Lung (tissue), 12 donors: ENCODE measurements around the gene GPR39. TPM values are rescaled to one million over a fixed set of nuclear protein-coding genes. Genes with fewer than 3 reads are reported as not detected.

Source experiments
- ATAC-seq: fragments of 200-7000 bp; cut with Tn5 transposase; one replicate; pipeline ENCODE4 v1.9.1; 2020; ENCODE audit warnings: moderate number of reproducible peaks; ENCODE audit not compliant: insufficient read depth, low FRiP score
- DNase-seq, 3 donors: peaks; one replicate each; pipeline ENCODE4 v3.0.0-alpha.2; 2013 to 2017
- H3K27ac ChIP-seq, 2 donors: one replicate each; pipeline ENCODE4 v1.5.1; 2013; ENCODE audit warnings: mild to moderate bottlenecking in 2 of 2, moderate library complexity in 2 of 2, control low read depth in 1 of 2, inconsistent platforms in 1 of 2, low read depth in 1 of 2, low read length in 1 of 2
- H3K27me3 ChIP-seq, 3 donors: one replicate each; pipeline ENCODE4 v1.5.1; 2013; ENCODE audit warnings: low read length in 2 of 3; ENCODE audit not compliant: control insufficient read depth in 3 of 3, insufficient read depth in 3 of 3
- H3K36me3 ChIP-seq, 4 donors: one replicate each; pipeline ENCODE4 v1.5.1; 2013; ENCODE audit warnings: low read length in 4 of 4, mild to moderate bottlenecking in 1 of 4, moderate library complexity in 1 of 4; ENCODE audit not compliant: control insufficient read depth in 4 of 4, insufficient read depth in 4 of 4
- H3K4me1 ChIP-seq, 5 donors: one replicate each; pipeline ENCODE4 v1.5.1; 2013; ENCODE audit warnings: low read length in 5 of 5, mild to moderate bottlenecking in 2 of 5, moderate library complexity in 1 of 5; ENCODE audit not compliant: control insufficient read depth in 5 of 5, insufficient read depth in 5 of 5
- H3K4me3 ChIP-seq: one replicate; pipeline ENCODE4 v1.5.1; 2013; ENCODE audit warnings: mild to moderate bottlenecking, control low read depth, moderate library complexity
- H3K9ac ChIP-seq, 2 donors: one replicate each; pipeline ENCODE4 v1.5.1; 2013; ENCODE audit warnings: low read length in 2 of 2, control low read depth in 1 of 2; ENCODE audit not compliant: insufficient read depth in 1 of 2
- H3K9me3 ChIP-seq, 4 donors: one replicate each; pipeline ENCODE4 v1.5.1; 2013; ENCODE audit warnings: low read length in 3 of 4, mild to moderate bottlenecking in 1 of 4, moderate library complexity in 1 of 4; ENCODE audit not compliant: control insufficient read depth in 4 of 4, insufficient read depth in 3 of 4
- CTCF ChIP-seq: IDR thresholded peaks from 2 replicates; pipeline ENCODE4 v1.5.1; 2012; ENCODE audit warnings: mild to moderate bottlenecking; ENCODE audit errors: control extremely low read depth, extremely low read depth
- WGBS, 2 donors: extraction: QIAGEN DNeasy Blood & Tissue Kit; methylation state at CpG; one replicate each; pipeline ENCODE4 v1.1.7; 2013; 5-methylcytosine and 5-hydroxymethylcytosine counted together
- polyA plus RNA-seq, 2 donors: library from polyadenylated mRNA; stranded (reverse); fragments of 200-250 nt; gene quantifications; one replicate each; pipeline ENCODE4 v1.2.1, GENCODE V29; 2013
- total RNA-seq, 2 donors: library from RNA; depleted of rRNA in 1 of 2; stranded (reverse); fragments of >200 nt in 1 of 2; gene quantifications; one replicate each; pipeline ENCODE4 v1.2.1, GENCODE V29; 2014 to 2021
- donor health status: control.
- donor health status: control.
- donor health status: Bipolar disorder and iron deficiency.
- donor health status: healthy.
- donor health status: DM: yes; HTN: yes; CAD: no.

The GPR39 gene
- total and polyA plus RNA-seq, 4 donors, result 5.8 to 15.3 (median 11.1) TPM

- H3K36me3 ChIP-seq, result no peaks in the 10 kb centered on the region
- no peak for ATAC-seq
- no peak for TF ChIP-seq CTCF
- no peak overlapping the region for H3K27ac ChIP-seq
- peaks cover 0 to 3% (median 0%) of the 10 kb centered on the region in 3 donors for H3K27me3 ChIP-seq
- DNase-seq, result no peak
- no peak overlapping the region for H3K4me3 ChIP-seq
- no peaks in the 10 kb centered on the region for H3K4me1 ChIP-seq
- H3K9ac ChIP-seq, result no peak overlapping the region
- WGBS, 2 donors, result 71 to 79% methylated on average over 1 of the region's 1 CpG
- H3K9me3 ChIP-seq, result peaks cover 0 to 18% (median 6%) of the 10 kb centered on the region in 4 donors
Observed at GRCh38 chr2:132544006-132544630, 127.5 kb downstream of the GPR39 start.

- peaks cover 0 to 12% (median 4%) of the 10 kb centered on the region in 5 donors for H3K4me1 ChIP-seq
- H3K4me3 ChIP-seq, result no peak overlapping the region
- peaks cover 0 to 15% (median 6%) of the 10 kb centered on the region in 4 donors for H3K9me3 ChIP-seq
- DNase-seq (peak; percentile 70 to 87 (median 83)), ATAC-seq (peak; percentile 61)
- no peaks in the 10 kb centered on the region for H3K27me3 ChIP-seq
- H3K36me3 ChIP-seq, result no peaks in the 10 kb centered on the region
- no peak overlapping the region for H3K27ac ChIP-seq
- WGBS, 2 donors, result 21 to 24% methylated on average over 5 of the region's 5 CpGs
- TF ChIP-seq CTCF, result peak; percentile 49
- H3K9ac ChIP-seq, result no peak overlapping the region
Observed at GRCh38 chr2:132547090-132547687, 130.6 kb downstream of the GPR39 start.

- Histone ChIP-seq H3K9ac (no peak overlapping the region), H3K9me3 (peaks cover 0 to 5% (median 1%) of the 10 kb centered on the region in 4 donors), H3K4me3 (no peak overlapping the region), H3K4me1 (peaks cover 0 to 12% (median 4%) of the 10 kb centered on the region in 5 donors), H3K27ac (no peak overlapping the region), H3K27me3 (no peaks in the 10 kb centered on the region), H3K36me3 (no peaks in the 10 kb centered on the region)
- peak; percentile 65 to 86 (median 75) for DNase-seq
- 71 to 83% methylated on average over 11 of the region's 11 CpGs for WGBS, 2 donors
- no peak for TF ChIP-seq CTCF
- ATAC-seq, result no peak
Observed at GRCh38 chr2:132549935-132550670, 133.5 kb downstream of the GPR39 start.
